GM12872 (cell line): Measurements from ENCODE around the gene AGTRAP.

Experiments used
- CTCF ChIP-seq: IDR thresholded peaks from 3 replicates; pipeline ENCODE4 v1.5.1; 2011; ENCODE audit warnings: low read depth, mild to moderate bottlenecking, low read length, moderate library complexity; ENCODE audit not compliant: insufficient read depth

Gene AGTRAP

DNA sequence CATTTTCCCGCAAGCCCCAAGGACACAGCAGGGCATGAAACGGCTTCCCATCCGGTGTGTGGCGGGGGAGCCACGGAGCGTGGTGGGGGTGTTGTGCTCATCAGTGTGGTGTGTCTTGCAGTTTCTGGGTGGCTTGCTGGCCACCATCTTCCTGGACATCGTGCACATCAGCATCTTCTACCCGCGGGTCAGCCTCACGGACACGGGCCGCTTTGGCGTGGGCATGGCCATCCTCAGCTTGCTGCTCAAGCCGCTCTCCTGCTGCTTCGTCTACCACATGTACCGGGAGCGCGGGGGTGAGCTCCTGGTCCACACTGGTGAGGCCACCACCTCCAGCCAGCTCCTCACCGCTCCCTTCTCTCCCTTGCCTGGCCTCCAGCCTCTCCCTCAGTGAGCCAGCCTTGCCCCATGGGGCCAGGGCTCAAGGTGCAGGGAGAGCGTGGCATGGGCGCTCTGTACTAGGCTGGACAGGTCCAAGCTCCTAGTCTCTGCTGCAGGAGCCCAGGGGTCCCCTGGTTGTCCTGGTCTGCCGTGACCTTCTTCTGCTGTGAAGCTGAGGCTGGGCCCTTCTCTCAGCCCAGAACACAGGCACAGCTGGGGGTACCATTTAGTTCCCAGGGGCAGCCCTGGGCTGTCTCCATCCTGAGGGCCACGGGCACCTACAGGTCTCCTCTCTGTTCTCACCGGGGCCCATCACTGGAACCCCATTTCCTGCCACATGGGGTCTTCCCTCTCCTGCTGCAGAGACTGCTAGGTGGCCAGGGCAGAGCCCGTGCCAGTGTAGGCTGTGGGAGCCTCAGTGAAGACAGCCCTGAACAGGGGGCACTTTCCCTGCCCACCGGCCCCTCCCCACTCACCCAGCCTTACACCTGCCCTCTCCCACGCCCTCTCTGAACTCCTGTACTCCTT is 12.6 kb downstream of the AGTRAP start:
- TF ChIP-seq CTCF, result no peak

GRCh38 chr1:11749203-11749689 is 13.3 kb downstream of the AGTRAP start:
- TF ChIP-seq CTCF, result peak; percentile 67

GRCh38 chr1:11749996-11750395 is 14.1 kb downstream of the AGTRAP start:
- TF ChIP-seq CTCF, result no peak

- TF ChIP-seq CTCF, result no peak
These were observed 15.2 kb downstream of the AGTRAP start for GRCh38 chr1:11751087-11751486.

DNA sequence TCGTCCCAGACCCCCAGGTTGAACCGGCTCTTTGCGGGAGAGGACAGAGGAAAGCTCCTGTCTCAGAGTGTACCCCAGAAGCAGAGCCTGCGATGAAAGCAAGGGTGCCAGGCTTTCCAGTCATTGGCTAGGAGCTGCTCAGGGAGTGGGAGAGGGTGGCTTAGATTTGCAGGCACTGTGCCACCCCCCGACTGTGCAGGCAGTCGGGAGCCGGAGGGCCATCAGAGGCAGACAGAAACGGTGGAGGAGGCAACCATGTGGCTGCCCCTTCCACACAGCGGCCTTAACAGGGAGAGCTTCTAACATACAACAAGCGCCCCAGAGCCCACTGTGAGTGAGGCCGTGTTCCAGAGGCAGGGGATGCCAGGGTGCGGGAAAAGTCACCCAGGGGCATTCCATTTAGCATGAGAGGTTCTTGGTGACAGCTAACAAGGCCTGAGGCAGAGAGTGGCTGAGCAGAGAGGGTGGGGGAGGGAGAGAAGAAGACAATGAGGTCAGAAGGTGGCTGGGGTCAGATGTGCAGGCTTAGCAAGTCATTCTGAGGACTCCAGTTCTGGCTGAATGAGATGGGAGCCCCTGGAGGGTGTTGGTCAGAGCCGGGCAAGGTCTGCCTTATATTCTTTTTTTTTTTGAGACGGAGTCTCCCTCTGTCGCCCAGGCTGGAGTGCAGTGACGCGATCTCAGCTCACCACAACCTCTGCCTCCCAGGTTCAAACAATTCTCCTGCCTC is 16.6 kb downstream of the AGTRAP start:
- TF ChIP-seq CTCF, result no peak

- no peak for TF ChIP-seq CTCF
These were observed 17.7 kb downstream of the AGTRAP start for GRCh38 chr1:11753555-11754208.

- no peak for TF ChIP-seq CTCF
These were observed 21.1 kb downstream of the AGTRAP start for GRCh38 chr1:11757047-11757446.
